GM18868 (cell line): ENCODE measurements around the gene MRPS7.
"Not testable (repeated sequence)": the region's sequence is repeated elsewhere in the genome, so short reads cannot be mapped to it uniquely, and the experiment has no call there.

Experiments
- ATAC-seq: cut with Tn5 transposase; IDR thresholded peaks from one replicate; pipeline ENCODE4 v1.9.1; 2021; ENCODE audit warnings: mild to moderate bottlenecking, moderate library complexity; ENCODE audit not compliant: unreplicated experiment

The MRPS7 gene

DNA sequence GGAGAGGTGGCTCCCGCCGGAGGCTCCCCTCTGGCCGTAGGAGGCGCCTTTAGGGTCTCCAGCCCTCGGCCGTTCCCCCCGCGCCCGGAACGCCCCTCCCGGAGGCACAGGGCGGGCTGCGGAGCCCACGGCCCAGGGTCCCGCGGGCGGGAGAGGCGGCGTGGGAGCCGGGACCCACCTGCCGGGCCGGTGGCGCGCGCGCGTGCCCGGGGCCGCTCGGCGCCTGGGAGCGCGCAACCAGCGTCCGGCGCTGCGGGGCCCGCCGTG is 9.2 kb downstream of the MRPS7 start, which contains the start of gene MIF4GD:
Gene MIF4GD (minus strand): TSS at position 266 of the 267 bp plus-strand sequence. CDS start 1,036 bp downstream, outside the sequence.
- no peak for ATAC-seq

DNA sequence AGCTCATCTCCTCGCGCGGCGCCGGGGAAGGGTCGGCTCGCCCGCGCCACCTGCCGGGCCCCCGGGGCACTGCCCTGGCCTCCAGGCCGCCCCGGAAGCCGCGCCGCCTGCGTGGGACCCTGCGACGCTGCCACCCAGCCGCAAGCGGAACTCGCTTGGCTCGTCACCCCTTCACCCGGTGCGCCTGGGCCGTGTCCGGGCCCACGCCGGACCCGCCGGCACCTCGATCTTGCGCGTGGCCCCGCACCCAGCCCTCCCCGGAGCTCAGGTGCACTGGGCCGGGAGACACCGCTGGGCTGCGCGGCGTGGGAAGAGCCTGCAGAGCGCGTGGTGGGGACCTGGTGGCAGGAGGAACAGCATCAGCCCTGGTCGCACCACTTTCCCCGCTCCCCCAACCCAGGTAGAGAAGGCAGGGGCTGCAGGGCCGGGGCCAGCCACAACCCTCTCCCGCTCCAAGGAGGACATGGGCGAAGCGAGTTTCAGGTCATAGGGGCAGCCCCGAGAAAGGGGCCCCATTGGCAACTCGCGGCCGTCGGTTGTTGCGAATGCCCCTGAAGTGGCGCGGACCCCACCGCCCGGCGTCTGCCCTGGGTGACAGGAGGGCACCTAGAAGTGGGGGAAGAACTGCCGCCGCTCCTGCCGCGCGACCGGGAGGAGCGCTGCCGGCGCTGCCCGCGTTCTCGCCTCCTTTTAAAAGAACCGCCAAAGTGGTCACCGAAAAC is 9.7 kb downstream of the MRPS7 start:
- peak; percentile 68 for ATAC-seq

DNA sequence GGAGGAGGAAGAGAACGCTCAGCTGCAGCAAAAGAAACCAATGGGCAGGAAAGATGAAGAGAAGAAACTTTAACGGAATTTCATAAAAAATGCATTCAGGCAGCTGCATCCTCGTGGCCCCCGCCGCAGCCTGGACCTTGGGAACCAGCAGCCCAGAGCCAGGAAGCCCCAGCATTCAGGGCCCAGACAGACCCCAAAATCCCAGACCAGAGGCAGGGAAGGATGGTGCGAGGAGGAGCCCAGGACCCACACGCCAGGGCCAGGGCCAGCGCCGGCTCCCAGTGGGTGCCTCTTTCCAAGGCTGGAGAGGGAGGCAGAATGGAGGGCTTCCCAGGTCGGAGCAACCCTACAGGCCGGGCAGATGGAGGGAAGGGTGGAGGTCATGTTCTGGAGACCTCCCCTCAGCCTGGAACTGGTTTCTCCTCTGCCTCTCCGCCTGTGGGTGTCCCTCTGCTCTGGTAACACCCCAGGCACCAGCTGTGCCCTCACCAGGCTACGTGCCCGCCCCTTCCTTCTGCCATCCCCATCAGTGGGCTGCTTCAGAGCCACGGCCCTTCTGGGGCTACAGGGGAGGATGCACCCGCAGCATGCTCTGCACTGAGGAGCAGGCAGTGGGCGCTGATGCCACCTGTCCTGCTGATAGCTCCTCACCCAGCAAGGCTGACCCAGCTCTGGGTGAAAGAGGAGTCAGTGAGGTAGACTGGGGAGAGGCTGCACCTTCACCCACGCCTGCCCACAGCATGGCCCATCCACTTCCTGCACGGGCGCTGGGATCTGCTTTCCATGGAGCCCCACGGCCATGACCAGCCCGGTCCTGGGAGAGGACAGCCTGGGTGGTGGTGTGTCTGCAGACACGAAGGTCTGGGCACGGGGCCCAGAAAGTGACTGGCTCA is 10.5 kb downstream of the MRPS7 start:
- ATAC-seq: no peak

DNA sequence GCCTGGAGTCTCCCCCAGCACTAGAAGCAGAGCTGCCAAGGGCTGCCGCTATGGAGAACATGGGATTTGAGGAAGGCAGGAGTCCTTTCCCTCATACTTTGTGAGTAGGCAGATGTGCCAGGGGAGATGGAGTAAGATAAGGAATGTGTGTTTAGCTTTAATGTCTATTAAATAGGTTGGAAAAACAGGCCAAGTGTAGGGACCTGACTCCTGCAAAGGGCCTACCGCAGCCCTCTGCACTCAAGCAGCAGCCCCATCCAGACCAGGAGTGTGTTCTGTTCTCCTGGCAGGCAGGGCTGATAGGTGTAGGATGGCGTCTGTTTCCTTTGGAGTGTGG is 11.1 kb downstream of the MRPS7 start:
- no peak for ATAC-seq

DNA sequence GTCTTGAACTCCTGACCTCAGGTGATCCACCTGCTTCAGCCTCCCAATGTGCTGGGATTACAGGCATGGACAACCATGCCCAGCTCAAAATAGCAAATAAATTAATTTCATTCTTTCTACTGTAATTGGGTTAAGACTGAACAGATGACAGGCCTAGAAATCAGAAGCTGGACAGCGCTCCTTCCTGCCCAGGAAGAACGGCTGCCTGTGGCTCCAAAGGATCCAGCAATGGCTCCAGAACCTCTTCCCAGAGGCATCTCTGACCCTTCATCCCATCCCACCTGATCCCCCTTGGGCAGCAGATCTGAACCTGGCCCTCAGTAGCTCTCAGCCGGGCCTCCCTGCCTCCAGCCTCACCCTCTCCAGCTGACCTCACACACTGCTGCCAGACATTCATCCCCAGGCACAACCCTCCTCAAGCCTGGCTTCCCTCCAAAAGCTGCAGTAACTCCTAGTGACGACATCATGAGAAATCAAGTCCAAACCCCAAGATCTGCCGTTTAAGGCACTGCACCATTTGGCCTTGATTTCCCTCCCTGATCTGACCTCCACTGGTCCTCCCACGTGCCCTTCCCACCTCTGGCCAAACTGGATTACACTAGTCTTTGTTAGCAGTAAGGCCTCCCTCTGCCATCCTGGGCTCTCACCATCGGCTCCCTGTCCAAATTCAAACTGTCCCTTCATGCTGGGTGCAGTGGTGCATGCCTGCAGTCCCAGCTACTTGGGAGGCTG is 12.5 kb downstream of the MRPS7 start:
- ATAC-seq: no peak

DNA sequence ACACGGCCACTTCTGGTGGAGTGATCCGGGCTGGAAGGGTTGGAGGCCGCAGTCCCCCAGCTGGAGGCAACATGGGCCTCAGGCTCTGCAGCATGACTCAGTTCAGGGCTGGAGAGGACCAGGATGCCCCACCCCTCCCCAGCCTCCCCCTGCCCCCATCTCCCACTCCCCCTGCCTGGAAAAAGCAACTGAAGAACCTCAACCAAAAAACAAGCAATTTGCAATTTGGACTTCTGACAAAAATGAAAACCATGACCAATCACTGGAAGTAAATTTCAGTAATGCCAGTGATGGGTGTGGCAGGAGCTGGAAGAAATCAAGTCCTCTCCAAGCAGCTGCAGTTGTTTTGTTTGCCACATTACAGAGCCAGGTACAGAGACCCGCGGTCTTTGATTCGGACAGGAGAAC is 16.0 kb downstream of the MRPS7 start:
- ATAC-seq: no peak

DNA sequence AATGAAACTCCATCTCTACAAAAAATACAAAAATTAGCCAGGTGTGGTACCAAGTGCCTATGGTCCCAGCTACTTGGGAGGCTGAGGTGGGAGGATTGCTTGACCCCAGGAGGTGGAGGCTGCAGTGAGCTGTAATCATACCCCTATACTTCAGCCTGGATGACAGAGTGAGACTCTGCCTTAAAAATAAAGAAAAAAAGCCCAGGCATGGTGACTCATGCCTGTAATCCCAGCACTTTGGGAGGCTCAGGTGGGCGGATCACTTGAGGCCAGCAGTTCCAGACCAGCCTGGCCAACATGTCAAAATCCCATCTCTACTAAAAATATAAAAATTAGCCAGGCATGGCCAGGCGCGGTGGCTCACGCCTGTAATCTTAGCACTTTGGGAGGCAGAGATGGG is 18.5 kb downstream of the MRPS7 start:
- ATAC-seq: not testable (repeated sequence)

DNA sequence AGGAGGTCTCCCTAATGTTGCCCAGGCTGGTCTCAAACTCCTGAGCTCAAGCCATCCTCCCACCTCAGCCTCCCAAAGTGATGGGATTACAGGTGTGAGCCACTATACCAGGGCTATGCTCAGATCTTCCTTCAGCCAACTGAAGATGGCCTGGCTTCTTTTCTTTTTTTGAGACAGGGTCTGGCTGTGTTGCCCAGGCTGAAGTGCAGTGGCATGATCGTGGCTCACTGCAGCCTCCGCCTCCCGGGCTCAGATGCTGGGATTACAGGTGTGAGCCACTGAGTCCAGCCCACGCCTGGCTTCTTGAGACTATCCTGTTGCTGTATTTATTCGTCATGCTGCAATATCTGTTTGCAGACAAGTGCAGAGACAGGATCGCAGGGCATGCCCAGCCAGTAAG is 23.4 kb downstream of the MRPS7 start:
- ATAC-seq: no peak

DNA sequence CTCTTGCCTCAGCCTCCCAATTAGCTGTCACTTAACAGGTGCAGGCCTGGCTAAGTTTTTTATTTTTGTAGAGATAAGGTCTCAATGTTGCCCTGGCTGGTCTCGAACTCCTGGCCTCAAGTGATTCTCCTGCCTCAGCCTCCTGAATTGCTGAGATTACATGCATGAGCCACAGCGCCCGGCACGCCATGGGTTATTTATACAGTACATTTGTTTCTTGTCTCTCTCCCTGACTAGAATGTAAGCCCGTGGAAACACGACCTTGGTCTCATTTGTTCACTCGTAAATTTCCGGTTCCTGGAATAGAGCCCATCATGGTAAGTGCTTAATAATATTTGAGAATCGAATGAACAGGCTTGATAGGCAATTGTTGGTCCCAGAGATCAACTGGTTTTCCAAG is 25.5 kb downstream of the MRPS7 start:
- ATAC-seq: no peak

DNA sequence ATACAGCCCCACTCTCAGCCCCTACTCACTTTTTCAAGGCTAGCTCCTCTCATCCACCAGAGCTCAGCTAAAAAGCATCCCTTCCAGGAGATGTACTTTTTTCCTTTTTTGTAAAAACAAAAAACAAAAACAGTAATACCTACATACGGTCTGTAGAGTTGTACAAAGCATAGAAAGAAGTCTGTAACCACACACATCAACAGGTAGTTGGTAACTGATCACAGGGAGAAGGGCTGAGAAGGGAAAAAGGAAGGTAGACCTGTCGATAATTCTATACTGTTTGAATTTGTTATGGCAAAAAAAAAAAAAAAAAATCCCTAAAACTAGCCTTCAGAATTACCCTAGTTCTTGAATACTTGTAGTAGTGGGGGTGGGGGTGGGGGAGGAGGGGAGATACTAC is 26.7 kb downstream of the MRPS7 start:
- no peak for ATAC-seq

DNA sequence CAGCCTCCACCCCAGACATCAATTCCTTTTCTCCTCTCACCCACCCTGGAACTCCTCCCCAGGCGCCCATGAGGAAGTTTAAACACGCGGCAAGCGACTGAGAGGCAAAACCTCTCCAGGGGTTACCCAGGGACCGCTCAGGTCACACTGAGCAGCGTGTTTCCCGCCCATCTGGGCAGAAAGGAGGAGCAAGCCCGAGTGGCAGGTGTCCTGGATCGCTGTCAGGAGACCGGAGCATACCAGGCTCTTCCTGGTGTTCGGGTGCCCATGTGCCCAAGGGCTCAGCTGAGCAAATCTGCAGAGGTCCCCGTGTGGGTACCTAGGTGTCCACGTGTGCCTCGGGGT is 27.1 kb downstream of the MRPS7 start:
- peak; percentile 10 for ATAC-seq

DNA sequence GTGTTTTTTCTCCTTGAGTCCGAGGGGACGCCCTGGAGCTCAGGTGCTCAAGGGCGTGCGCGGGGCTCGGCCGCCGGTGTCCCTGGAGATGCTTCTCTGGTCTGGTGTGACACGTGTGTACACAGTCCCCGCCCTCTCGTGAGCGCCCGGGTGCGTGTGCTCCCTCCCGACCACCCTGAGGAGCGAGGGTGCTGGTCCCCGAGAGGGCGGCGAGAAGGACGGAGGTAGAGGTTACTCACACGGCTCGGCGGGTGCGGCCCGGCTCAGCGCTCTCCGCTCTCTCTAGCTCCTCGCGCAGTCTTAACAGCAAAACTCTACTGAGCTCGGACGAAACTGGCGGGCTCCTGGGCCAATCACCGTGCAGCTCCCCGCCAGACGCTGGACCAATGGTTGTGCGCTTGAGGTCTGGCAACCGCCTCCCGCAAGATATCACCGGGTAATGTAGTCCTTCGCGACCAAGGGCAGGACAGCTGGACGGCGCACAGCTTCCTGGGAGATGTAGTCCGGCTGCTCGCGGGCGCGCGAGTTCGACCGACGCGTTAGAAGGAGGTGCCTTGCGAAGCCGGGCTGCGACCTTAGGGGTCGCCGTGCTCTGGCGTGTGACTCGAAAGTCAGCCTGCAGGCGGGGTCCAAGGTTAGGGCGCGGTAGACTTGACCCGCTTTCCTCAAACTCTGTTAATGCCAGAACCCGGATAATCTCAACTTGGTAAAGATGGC is 27.6 kb downstream of the MRPS7 start, which contains the start of gene SLC25A19:
Gene SLC25A19 (minus strand): TSS at position 319 of the 717 bp plus-strand sequence. CDS start 2,669 bp downstream, outside the sequence.
- ATAC-seq: peak; percentile 87

DNA sequence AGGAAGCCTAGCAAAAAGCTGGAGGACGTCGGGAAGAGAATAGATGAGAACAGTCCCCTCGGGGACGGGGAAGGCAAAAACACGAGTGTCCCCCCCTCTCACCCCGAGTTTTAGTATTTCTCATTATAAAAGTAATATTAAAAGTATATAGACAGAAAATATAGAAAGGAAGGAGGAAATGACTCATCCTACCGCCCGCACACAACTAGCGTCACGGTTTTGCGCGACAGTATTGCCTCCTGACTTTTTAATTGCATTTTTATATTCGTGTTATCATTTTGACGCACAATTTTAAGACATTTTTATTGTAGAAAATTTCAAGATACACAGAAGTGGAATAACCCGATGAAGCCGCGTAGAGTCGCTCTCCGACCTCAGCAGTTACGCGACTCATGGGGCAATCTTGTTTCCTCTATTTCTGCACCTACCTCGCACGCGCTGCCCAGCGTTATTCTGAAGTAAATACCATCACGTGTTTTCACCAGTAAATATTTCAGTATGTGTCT is 28.2 kb downstream of the MRPS7 start:
- no peak for ATAC-seq

DNA sequence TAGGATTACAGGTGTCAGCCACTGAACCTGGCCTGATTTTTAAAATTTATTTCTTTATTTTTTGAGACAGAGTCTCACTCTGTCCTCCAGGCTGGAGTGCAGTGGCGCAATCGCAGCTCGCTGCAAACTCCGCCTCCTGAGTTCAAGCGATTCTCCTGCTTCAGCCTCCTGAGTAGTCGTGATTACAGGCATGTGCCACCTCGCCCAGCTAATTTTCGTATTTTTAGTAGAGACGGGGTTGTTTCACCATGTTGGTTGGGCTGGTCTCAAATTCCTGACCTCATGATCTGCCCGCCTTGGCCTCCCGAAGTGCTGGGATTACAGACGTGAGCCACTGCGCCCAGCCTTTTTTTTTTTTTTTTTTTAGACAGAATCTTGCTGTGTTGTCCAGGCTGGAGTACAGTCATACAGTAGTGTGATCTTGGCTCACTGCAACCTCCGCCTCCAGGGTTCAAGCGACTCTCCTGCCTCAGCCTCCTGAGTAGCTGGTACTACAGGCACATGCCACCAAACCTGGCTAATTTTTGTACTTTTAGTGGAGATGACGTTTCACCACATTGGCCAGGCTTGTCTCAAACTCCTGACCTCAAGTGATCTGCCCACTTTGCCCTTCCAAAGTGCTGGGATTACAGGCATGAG is 31.2 kb downstream of the MRPS7 start:
- not testable (repeated sequence) for ATAC-seq

DNA sequence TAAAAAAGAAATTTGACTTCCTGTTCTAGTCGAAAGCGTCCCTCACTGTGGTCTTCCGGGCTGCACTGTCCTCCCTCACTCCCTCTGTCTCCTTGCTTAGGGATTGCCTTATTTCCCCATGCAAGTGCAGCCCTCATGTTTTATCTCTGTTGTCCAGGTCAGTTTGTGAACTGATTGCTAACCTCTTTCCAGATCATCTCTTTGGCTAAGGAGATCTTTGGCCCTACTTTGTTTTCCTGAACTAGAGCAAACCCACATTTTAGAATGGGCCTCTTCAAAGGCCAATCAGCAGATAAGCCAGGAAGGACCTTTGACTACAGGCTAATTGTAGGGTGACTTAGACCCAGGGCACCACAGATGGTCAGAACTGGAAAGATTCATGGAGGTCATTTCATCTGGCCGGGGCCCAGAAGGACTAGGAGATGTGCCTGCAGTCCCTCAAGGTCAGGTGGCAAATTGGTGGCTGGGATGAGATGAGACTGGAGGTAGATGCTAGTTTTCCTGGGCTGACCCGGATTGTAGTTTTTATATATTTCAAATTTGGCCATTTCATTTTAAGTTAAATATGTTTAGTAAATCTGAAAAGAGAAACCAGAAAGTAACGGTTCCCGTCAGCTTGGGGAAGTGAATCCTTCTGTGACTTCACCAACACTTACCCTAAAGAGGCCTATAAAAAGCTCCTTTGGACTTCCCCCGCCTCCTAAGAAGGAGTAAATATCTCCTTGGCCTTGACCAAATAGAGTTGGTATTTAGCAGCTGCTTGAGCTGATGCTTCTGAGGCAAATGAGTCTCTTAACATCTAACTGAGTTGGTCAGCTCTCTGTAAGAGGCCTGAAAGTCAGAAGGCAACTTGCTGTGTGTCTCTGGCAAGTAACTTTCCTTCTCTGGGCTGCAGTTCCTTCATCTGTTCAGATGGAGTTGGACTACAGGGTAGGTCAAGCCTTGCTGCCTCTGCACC is 33.8 kb downstream of the MRPS7 start:
- ATAC-seq: peak; percentile 66

DNA sequence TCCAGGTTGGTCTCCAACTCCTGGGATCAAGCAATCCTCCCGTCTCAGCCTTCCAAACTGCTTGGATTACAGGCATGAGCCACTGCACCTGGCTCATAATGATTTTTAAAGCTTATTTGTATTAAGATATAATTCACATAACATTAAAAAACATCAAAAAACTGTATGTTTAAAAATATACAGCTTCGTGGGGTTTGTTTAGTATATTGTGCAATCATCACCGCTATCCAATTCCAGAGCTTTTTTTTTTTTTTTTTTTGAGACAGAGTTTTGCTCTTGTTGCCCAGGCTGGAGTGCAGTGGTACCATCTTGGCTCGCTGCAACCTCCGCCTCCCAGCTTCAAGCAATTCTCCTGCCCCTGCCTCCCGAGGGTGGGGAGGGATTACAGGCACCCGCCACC is 38.6 kb downstream of the MRPS7 start:
- no peak for ATAC-seq

DNA sequence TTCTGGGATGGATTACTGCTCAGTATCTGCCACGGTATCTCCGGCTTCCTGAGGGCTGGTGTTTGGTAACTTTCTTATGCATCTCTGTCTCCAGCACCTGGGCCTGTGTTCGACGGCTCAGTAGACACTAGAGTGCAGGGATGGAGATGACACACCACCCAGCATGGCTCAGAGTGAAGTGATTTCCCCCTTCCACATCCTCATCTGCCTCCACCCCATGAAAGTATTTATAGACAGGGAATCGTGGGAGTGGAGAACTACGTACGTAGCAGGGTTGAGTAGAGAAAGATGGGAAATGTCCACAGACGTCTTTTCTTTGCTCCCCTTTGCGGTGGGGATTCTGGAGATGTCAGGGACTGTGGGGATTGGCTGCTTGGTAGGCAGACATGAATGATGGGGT is 39.4 kb downstream of the MRPS7 start:
- ATAC-seq: no peak

DNA sequence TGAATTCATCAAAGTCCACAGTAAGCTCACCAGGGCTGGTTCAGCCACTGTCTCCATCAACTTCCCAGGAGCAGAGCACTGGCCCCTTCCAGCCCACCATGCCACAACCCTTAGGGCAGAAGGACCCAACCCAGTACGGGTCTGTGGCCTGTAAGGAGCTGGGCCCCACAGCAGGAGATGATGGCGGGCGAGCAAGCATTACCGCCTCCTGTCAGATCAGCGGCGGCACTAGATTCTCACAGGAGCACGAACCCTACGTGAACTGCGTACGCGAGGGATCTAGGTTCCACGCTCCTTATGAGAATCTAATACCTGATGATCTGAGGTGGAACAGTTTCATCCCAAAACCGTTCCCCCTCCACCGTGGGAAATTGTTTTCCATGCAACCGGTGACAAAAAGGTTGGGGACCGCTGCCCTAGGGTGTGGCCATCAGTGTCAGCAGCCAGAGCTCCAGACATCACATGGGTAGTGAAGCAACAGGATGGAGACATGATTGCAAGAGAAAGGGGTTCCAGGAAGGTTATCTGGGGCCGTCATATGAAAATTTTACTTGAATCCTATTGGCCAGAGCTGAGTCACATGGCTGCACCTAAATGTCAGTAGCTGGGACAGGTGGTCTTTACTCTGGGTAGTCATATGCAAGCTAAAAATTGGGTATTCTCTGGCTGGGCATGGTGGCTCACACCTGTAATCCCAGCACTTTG is 40.0 kb downstream of the MRPS7 start:
- no peak for ATAC-seq
